Anterior cingulate cortex (tissue), 58 donors: Measurements from ENCODE around the gene GOLGA8S.
"Not testable (repeated sequence)": the region's sequence is repeated elsewhere in the genome, so short reads cannot be mapped to it uniquely, and the experiment has no call there.

Experiments
- DNase-seq, 58 donors: peaks; one replicate each; lab custom pipeline; 2025; lab: John Stamatoyannopoulos, UW

GOLGA8S gene, protein sequence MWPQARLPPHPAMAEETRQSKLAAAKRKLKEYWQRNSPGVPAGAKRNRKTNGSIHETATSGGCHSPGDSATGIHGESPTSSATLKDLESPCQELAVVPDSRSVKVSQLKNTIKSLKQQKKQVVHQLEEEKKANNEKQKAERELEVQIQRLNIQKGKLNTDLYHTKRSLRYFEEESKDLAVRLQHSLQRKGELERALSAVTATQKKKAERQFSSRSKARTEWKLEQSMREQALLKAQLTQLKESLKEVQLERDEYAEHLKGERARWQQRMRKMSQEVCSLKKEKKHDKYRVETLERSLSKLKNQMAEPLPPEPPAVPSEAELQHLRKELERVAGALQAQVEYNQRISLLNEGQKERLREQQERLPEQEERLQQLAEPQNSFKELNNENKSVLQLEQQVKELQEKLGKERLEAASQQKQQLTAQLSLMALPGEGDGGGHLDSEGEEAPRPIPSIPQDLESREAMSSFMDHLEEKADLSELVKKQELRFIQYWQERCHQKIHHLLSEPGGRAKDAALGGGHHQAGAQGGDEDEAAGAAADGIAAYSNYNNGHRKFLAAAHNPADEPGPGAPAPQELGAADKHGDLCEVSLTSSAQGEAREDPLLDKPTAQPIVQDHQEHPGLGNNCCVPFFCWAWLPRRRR

DNA sequence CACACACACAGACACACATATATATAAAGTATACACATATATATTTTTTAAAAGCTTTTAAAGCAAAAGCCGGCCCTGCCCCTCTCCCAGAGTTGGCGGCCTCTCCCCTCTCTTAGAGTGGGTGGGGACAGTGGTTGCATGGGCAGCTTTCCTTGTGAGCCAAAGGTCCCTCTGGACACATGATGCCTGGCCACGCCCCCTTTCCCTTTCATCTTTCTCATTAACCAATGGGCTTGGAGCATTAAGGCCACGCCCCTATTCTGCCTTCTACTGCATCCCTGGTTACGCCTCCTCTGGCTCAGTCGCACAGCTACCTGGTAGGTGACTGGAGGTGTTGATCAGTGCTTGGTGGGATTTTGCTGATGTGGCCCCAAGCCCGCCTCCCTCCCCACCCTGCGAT is at the start of gene GOLGA8S:
TSS of gene GOLGA8S (plus strand) at position 301 of the 400 bp plus-strand sequence. CDS start at position 363, 62 bp downstream.
- DNase-seq = not testable (repeated sequence)

DNA sequence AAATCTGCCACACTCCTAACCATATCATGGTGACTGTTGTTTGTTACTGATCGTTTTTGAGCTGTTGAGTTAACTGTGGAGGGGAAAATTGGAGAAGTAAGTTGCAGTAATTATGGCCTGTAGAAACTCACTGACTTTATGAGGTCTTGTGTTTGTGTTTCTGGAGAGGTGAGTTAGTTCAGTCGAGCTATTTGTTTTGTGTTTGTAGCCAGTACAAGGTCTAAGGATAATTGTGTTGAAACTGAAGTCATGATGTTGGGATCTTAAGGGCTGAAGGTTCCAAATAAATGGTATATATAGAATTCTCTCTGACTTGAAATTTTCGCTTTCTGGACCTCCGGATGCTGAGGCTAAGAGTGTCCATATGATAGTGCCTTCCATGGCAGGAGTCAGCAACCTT is 49.7 kb upstream of the GOLGA8S start:
- not testable (repeated sequence) for DNase-seq

DNA sequence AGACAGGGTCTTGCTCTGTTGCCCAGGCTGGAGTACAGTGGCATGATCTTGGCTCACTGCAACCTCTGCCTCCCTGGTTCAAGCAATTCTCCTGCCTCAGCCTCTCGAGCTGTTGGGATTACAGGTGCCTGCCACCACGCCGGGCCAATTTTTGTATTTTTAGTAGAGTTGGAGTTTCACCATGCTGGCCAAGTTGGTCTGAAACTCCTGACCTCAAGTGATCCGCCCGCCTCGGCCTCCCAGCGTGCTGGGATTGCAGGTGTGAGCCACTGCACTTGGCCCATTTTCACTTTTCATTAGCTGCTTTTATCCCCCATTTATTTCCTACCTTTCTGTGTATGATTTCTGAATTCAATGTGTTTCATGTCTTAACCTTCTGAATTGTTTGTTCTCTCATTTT is 48.6 kb upstream of the GOLGA8S start:
- DNase-seq = not testable (repeated sequence)

DNA sequence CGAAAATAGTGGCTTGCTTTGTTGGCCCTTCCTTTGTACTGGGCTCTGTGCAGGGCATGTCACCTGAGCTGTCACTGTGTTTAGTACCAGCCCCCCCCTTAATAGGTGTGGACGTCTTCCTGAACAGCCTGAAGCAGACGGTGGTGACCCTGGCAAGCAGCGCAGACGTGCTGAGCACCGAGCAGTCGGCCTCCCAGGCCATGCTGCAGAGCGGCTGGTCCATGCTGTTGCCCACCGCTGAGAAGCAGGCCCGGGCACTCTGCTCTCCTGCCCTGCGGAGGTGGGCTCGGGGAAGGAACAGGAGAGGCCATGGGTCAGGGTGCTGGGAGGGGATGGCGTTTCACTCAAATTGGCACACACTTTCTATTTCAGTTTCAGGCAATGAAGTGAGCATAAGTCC is 43.3 kb upstream of the GOLGA8S start:
- DNase-seq = not testable (repeated sequence)

DNA sequence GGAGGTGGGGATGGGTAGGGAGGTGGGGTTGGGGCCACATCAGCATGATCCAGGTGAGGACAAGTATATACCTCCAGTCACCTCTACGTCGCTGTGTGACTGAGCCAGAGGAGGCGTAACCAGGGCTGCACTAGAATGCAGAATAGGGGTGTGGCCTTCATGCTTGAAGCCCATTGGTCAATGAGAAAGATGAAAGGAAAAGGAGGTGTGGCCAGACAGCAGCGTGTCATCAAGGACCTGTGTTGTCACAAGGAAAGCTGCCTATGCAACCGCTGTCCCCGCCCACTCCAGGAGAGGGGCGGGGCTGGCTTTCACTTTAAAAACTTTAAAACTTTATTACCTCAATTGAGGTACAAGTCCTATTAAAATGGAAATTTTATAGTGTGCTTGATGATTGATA is 20.5 kb upstream of the GOLGA8S start, which contains the start of gene GOLGA6L26:
TSS of gene GOLGA6L26 (minus strand) at position 101 of the 400 bp plus-strand sequence. CDS start at position 40, 61 bp downstream.
- DNase-seq = not testable (repeated sequence)

DNA sequence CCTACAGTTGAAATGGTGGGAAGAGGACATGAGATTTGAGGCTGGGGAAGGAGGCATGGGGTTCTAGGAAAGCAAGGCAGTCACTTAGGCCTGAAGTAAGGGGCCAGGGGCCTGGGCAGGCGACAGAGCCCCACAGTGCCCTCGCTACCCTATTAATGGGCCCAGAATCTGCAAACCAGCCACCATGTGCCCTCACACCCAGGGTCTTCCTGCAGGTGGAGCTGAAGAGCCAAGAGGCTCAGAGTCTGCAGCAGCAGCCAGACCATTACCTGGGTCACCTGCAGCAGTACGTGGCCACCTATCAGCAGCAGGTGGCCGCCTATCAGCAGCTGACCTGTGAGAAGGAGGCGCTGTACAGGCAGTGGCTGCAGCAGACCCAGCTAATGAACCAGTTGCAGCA is 8.1 kb downstream of the GOLGA8S start:
- DNase-seq = not testable (repeated sequence)

DNA sequence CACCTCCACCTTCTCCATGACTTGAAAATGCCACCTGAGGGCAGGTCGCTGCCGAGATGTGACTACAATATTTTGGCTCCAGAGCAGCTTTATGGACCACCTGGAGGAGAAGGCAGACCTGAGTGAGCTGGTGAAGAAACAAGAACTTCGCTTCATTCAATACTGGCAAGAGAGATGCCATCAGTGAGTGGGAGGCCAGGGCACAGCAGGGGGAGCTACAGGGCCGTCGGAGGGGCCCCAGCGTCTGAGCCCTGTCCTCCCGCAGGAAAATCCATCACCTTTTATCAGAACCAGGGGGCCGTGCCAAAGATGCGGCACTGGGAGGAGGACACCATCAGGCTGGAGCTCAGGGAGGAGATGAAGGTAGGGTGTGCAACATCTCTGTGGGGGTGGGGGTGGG is 9.7 kb downstream of the GOLGA8S start:
- not testable (repeated sequence) for DNase-seq

DNA sequence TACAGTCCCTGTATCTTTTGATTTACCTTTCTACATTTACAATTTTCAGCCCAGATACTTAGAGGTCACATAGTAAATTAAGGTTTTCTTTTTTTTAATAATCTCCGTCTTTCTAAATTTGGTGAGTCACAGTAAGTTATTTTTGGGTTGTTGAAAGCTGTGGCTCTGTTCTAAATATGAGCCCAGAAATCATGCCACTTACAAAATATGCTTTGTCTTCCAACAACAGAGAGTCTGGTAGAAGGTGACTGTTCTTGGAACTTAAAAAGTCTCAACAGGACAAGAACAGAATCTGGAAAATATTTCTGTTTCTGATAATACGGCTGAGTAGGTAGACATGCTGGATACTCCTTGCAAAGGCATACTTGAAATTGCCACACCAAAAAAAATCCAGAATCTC is 16.0 kb downstream of the GOLGA8S start:
- DNase-seq = no peak

DNA sequence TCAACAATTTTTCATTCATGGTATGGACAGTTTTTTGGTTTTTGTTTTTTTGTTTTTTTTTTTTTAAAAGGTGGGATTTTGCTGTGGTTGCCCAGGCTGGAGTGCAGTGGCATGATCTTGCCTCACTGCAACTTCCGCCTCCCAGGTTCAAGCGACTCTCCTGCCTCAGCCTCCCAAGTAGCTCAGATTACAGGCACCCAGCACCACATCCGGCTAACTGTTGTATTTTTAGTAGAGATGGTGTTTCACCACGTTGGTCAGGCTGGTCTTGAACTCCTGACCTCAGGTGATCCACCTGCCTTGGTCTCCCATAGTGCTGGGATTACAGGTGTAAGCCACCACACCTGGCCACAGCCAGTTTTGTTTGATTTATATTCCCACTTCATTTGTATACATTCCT is 16.6 kb downstream of the GOLGA8S start:
- DNase-seq = not testable (repeated sequence)

DNA sequence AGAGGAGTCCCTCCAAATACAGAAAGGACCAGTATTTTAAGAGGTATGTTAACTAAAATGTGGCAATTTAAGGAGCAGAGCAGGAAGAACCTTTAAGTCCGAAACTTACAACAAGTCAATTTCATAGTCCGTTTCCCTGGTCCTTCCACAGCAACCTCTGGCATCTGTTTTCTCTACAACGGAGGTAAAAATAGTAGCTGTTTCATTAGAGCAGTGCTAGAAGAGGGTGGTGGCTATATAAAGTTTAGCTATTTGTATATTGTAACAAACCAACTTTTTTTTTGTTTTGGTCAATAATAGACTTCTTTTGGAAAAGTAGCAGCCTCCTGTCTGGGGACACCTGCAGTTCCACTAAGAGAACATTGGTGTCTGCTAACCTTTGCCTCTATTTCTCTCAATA is 17.3 kb downstream of the GOLGA8S start:
- DNase-seq = not testable (repeated sequence)

DNA sequence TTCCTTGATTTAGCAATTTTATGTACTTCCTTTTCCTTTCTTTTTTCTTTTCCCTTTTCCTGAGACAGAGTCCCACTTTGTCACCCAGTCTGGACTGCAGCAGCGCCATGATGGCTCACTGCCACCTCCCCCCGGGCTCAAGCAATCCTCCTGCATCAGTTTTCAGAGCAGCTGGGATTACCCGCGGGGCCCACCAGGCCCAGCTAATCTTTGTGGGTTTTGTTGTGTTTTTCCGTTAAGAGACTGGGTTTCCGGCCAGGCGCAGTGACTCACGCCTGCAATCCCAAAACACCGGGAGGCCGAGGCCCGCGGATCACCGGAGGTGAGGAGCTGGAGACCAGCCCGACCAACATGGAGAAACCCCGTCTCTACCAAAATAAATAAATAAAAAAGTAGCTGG is 17.7 kb downstream of the GOLGA8S start:
- DNase-seq = no peak

DNA sequence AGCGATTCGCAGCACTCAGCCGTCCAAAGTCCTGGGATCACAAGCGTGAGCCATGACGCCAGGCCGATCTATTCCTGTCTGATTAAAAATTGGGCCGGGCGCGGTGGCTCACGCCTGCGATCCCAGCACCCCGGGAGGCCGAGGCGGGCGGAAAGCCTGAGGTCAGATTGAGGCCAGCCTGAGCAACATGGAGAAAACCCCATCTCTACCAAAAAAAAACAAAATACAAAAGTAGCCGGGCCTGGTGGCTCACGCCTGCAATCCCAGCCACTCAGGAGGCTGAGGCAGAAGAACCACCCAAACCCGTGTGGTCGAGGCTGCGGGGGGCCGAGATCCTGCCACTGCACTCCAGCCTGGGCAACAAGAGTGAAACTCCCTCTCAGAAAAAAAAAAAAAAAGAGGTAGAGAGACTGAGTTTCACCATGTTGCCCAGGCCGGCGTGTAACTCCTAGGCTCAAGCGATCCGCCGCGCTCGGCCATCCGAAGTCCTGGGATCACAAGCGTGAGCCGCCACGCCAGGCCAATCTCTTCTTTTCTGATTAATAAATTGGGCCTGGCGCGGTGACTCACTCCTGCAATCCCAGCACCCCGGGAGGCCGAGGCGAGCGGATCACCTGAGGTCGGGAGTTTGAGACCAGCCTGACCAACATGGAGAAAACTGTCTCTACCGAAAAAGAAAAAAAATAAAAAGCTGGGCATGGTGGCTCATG is 18.5 kb downstream of the GOLGA8S start:
- DNase-seq = not testable (repeated sequence)

DNA sequence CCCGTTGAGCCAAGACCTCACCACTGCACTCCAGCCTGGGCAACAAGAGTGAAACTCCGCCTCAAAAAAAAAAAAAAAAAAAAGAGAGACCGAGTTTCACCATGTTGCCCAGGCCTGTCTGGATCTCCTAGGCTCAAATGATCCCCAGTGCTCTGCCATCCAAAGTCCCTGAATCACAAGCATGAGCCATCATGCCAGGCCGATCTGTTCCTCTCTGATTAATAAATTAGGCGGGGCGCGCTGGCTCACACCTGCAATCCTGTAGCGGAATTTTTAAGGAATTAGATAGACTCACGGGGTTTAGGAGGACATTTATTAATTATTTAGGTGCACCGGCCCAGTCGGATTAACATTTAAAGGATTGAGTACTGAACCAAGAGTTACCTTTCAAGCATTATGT is 19.7 kb downstream of the GOLGA8S start:
- not testable (repeated sequence) for DNase-seq

DNA sequence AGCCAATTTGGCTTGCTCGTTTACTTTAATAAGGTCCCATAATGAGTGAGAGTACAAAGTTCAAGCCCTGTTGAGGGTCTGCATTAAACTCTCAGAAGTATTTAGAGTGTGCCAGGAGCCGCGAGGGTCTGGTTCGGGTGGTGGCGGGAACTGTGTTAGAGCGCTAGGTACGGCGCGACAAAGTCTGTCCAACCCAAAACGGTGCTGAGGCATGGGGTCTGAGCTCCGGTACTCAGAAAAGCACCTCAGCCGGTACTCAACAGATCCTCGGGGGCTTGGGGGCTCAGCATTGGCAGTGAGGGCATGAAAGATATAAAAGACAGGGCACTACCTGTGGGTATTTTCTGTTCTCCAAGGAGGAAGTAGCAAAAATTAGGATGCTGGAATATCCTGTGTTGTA is 24.4 kb downstream of the GOLGA8S start:
- not testable (repeated sequence) for DNase-seq

DNA sequence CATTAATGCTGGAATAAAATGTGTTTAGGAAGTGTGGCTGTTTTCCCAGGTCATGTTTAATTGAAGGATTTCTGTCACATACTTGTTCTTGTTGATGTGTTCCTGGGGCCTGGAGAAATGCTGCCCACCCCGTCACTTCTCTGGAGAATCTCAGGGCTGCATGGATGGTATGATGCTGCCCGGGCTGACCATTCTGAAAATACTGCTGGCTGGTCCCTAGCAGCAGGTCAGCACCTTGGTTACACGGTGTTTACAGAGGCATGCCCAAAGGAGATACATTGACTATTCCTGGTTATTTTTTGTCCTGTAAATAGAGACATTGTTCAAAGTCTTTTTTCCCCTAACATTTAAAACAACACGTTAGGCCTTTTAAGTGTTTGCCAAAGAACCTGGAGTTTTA is 26.2 kb downstream of the GOLGA8S start:
- not testable (repeated sequence) for DNase-seq

DNA sequence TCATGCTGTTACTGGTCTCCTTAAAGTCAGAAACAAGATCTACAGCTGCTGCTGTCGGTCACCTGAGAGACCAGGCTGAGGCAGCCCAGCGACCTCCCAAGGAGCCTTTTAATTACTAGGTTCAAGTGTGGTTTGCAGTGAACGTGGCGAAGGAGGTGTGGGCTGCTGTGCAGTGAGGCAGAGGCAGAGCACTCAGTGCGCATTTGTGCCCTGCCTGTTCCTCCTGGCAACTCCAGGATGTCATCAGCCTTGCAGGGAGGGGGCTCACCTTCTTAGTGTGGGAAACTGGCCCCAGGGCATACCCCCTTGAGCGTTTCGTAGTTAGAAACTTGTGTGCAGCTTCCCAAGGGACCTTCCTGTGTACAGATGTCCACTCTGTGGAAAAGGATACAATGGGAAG is 26.6 kb downstream of the GOLGA8S start:
- not testable (repeated sequence) for DNase-seq

DNA sequence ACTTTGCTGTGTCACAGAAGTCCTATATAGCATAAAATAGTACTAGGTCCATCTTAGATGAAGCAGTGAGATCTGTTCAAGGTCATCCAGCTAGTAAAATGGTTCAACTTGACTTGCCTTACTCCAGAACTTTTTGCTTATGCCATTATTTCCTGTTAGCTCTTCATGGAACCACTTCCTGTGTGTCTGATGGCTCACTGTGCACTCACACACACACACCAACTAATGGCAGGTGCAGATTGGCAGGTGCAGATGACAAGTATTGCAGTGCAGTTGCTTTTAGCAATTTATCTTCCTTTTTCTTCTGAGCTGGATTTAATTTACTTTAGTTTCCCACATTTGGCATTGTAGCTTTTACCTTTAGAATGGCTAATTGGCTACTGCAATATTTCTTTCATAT is 29.8 kb downstream of the GOLGA8S start:
- no peak for DNase-seq

DNA sequence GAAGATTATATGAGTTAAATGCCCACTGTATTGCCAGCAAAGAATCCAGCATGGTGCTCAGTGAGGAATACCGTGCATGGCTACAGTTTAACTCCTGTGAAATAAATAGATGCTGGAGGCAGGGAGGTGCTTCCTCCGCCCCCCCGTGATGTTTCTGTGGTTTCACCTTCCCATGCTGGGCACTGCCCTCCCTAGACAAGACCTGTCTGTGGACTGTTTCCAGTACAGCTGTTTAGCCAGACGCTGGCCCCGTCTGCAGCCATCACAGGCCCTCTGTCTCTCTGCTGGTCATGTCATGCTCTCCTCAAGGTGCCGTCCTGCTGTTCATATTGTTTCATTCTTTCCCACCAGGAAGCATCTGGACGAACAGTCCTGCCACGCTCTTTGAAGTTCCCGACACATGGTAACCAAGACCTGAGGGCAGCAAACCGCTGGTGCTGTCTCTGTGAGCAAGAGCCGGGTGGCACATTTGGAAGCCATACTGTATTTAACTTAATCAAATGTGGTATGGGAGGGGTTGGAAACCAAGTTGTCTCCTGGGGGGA is 31.4 kb downstream of the GOLGA8S start:
- no peak for DNase-seq

DNA sequence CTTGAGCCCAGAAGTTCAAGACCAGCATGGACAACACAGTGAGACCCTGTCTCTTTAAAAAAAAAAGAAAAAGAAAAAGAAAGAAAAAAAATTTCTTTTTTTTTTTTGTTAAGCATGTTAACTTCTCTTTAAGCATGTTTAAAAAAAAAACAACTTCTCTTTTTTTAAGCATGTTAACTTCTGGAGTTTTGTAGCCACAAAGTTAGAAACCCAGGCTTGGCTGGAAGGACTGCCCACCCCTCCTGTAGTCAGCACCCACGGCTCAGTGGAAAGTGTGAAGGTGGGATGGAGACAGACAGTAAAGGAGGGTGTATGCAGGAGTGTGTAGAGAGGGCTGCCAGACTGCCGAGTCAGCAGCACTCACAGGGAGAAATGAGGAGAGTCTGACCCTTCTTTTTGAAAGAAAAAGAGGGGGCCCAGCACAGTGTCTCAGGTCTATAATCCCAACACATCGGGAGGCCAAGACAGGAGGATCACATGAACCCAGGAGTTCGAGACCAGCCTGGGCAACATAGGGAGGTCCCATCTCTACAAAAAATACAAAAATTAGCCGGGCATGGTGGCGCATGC is 33.2 kb downstream of the GOLGA8S start:
- DNase-seq = no peak

DNA sequence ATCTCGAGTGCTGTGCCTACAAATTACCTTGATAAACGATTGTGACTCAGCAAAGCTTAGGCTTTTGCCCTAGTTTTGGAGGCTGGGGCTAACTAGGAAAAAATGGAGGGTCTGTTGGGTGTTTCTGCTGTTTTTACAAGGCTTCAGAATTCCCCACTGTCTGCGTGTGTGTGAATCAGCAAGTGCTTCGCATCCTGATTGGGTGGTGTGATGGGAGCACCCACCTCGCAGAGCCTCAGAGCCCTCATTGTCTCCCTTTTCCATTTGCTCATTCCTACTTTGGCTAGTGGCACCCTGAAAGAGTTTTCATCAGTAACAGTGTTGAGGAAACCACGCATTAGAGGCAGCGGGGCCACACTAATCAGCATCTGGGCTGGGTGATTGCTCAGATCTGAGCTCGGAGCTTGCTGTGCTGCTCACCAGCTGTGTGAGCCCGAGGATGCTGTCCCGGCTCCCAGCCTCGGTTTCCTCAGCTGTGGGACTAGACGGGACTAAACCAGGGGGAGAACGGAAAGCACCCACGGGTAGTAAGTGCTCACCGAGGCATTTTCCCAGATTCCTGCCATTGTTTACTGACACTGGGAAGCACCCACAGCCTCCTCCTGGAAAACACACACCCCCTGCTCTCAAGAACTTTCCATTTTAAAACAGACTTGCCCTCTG is 40.6 kb downstream of the GOLGA8S start:
- DNase-seq = peak in 1 of 58 donors; percentile 4
